Measurements from ENCODE around the gene PRR19. TPM values are rescaled to one million over a fixed set of nuclear protein-coding genes. Genes with fewer than 3 reads are reported as not detected.

The PRR19 gene
- total RNA-seq, 4 donors from 2014 or later: 0.17 to 0.50 TPM; not detected in 2

DNA sequence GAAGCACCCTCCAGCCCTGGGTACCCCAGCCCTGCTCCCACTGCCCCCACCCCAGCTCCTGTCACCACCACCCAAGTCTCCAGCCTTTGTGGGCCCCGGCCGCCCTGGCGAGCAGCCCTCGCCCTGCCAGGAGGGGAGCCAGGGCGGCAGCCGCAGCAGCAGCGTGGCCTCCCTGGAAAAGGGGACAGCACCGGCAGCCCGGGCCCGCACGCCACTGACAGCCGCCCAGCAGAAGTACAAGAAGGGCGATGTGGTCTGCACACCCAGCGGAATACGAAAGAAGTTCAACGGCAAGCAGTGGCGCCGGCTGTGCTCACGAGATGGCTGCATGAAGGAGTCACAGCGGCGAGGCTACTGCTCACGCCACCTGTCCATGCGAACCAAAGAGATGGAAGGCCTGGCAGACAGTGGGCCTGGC, 28.9 kb upstream of the PRR19 start:
- Histone ChIP-seq H3K27me3 (no peaks in the 10 kb centered on the region), H3K4me1 (peaks cover 48 to 80% (median 76%) of the 10 kb centered on the region in 4 donors), H3K9me3 (no peaks in the 10 kb centered on the region), H3K27ac (replicated peaks in 1 of 4) (peak overlapping the region in 1 of 4 donors; percentile 17), H3K4me3 (no peak overlapping the region), H3K36me3 (peaks cover 21 to 54% (median 38%) of the 10 kb centered on the region in 4 donors)
- no peak for TF ChIP-seq EP300 (IDR thresholded peaks at IDR 0.05)
- no peak for TF ChIP-seq POLR2AphosphoS5 (IDR thresholded peaks at IDR 0.05)
- TF ChIP-seq, protein P1, sequence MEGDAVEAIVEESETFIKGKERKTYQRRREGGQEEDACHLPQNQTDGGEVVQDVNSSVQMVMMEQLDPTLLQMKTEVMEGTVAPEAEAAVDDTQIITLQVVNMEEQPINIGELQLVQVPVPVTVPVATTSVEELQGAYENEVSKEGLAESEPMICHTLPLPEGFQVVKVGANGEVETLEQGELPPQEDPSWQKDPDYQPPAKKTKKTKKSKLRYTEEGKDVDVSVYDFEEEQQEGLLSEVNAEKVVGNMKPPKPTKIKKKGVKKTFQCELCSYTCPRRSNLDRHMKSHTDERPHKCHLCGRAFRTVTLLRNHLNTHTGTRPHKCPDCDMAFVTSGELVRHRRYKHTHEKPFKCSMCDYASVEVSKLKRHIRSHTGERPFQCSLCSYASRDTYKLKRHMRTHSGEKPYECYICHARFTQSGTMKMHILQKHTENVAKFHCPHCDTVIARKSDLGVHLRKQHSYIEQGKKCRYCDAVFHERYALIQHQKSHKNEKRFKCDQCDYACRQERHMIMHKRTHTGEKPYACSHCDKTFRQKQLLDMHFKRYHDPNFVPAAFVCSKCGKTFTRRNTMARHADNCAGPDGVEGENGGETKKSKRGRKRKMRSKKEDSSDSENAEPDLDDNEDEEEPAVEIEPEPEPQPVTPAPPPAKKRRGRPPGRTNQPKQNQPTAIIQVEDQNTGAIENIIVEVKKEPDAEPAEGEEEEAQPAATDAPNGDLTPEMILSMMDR (IDR thresholded peaks at IDR 0.05): no peak
- TF ChIP-seq POLR2A (IDR thresholded peaks at IDR 0.05; ENCODE audit: low read depth): no peak
- no peak for DNase-seq (ENCODE audit: extremely low spot score)
- intact Hi-C loops (cut with DNase I): no loop called here
- WGBS: 90% methylated on average over 6 of the region's 23 CpGs

DNA sequence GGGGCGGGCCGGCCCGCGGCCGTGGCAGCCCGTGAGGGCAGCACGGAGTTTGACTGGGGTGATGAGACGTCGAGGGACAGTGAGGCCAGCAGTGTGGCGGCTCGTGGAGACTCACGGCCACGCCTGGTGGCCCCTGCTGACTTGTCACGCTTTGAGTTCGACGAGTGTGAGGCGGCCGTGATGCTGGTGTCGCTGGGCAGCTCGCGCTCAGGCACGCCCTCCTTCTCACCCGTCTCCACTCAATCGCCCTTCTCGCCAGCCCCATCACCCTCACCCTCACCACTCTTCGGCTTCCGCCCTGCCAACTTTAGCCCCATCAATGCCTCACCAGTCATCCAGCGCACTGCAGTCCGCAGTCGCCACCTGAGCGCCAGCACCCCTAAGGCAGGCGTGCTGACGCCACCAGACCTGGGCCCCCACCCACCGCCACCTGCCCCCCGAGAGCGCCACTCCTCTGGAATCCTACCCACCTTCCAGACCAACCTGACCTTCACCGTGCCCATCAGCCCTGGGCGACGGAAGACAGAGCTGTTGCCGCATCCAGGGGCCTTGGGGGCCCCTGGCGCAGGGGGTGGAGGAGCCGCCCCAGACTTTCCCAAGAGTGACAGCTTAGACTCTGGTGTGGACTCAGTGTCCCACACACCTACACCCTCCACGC, 28.4 kb upstream of the PRR19 start:
- Histone ChIP-seq H3K36me3 (peaks cover 21 to 54% (median 38%) of the 10 kb centered on the region in 4 donors), H3K4me3 (no peak overlapping the region), H3K9me3 (no peaks in the 10 kb centered on the region), H3K4me1 (peaks cover 53 to 85% (median 81%) of the 10 kb centered on the region in 4 donors), H3K27ac (replicated peaks in 1 of 4) (no peak overlapping the region), H3K27me3 (no peaks in the 10 kb centered on the region)
- WGBS: 92% methylated on average over 41 of the region's 43 CpGs
- TF ChIP-seq POLR2AphosphoS5 (IDR thresholded peaks at IDR 0.05) (no peak), EP300 (IDR thresholded peaks at IDR 0.05) (no peak), POLR2A (IDR thresholded peaks at IDR 0.05; ENCODE audit: low read depth) (no peak)
- TF ChIP-seq, protein P1 (IDR thresholded peaks at IDR 0.05): no peak
- no peak for DNase-seq (ENCODE audit: extremely low spot score)
- intact Hi-C loops (cut with DNase I): no loop called here

DNA sequence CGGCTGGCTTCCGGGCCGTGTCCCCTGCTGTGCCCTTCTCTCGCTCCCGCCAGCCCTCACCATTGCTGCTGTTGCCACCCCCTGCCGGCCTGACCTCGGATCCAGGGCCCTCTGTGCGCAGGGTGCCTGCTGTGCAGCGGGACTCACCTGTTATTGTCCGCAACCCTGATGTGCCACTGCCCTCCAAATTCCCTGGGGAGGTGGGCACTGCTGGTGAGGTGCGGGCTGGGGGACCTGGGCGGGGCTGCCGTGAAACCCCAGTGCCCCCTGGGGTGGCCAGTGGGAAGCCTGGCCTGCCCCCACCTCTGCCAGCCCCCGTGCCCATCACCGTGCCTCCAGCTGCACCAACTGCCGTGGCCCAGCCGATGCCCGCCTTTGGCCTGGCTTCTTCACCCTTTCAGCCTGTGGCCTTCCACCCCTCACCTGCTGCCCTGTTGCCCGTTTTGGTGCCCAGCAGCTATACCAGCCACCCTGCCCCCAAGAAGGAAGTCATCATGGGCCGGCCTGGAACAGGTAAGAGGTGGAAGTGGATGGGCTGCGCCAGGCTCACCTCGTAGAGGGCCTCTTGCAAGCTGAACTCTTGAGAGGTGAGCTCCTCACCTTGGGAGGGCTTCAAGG, 27.8 kb upstream of the PRR19 start:
- H3K4me1 ChIP-seq: peaks cover 59 to 91% (median 87%) of the 10 kb centered on the region in 4 donors
- no peak for DNase-seq (ENCODE audit: extremely low spot score)
- no peaks in the 10 kb centered on the region for H3K27me3 ChIP-seq
- peaks cover 21 to 54% (median 38%) of the 10 kb centered on the region in 4 donors for H3K36me3 ChIP-seq
- intact Hi-C loops (cut with DNase I): no loop called here
- H3K9me3 ChIP-seq: no peaks in the 10 kb centered on the region
- no peak overlapping the region for H3K4me3 ChIP-seq
- WGBS: 88% methylated on average over 13 of the region's 22 CpGs
- TF ChIP-seq POLR2A (IDR thresholded peaks at IDR 0.05; ENCODE audit: low read depth) (no peak), POLR2AphosphoS5 (IDR thresholded peaks at IDR 0.05) (no peak), EP300 (IDR thresholded peaks at IDR 0.05) (no peak)
- TF ChIP-seq, protein P1 (IDR thresholded peaks at IDR 0.05): no peak
- peak overlapping the region in 1 of 4 donors; percentile 19 for H3K27ac ChIP-seq (replicated peaks in 1 of 4)

DNA sequence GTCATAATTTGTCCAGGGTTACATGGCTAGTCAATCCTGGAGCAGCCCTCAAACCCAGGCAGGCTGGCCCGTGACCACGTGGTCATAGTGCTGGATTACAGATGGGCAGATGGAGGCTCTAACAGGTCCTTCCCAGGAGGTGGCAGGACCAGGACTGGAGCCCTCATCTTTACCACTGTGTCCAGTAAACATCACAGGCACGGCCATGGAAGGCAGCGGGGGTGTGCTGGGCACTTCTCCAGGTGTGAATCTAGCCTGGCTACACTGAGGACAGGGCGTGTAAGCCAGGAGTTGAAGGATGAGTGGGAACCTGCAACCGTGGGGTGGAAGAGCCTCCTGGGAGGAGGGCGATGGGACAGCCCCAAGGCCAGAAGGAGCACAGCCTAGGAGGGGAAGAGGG, 26.8 kb upstream of the PRR19 start:
- no peaks in the 10 kb centered on the region for H3K27me3 ChIP-seq
- intact Hi-C loops (cut with DNase I): no loop called here
- no peak overlapping the region for H3K4me3 ChIP-seq
- no peaks in the 10 kb centered on the region for H3K9me3 ChIP-seq
- WGBS: 38% methylated on average over 6 of the region's 7 CpGs
- TF ChIP-seq POLR2AphosphoS5 (IDR thresholded peaks at IDR 0.05): no peak
- TF ChIP-seq EP300 (IDR thresholded peaks at IDR 0.05): no peak
- TF ChIP-seq, protein P1 (IDR thresholded peaks at IDR 0.05): no peak
- TF ChIP-seq POLR2A (IDR thresholded peaks at IDR 0.05; ENCODE audit: low read depth): no peak
- H3K36me3 ChIP-seq: peaks cover 21 to 54% (median 38%) of the 10 kb centered on the region in 4 donors
- peaks cover 63 to 94% (median 88%) of the 10 kb centered on the region in 4 donors for H3K4me1 ChIP-seq
- DNase-seq (ENCODE audit: extremely low spot score): no peak
- peak overlapping the region; percentile 19 to 99 (median 62) for H3K27ac ChIP-seq (replicated peaks in 1 of 4)
